Mesothelial cell of epicardium (in vitro differentiated cells): Measurements from ENCODE around the gene FAM50B. TPM values are rescaled to one million over a fixed set of nuclear protein-coding genes. Genes with fewer than 3 reads are reported as not detected.
A peak's percentile ranks its signal among the peaks of the same experiment; 100 is the strongest.

Experiments
- DNase-seq, 2 experiments: peaks; one replicate each; pipeline ENCODE4 v3.0.0; 2021; ENCODE audit warnings: low spot score in 2 of 2; ENCODE audit not compliant: unreplicated experiment in 2 of 2
- H3K27ac Mint-ChIP-seq: 2 replicates; pipeline ENCODE4 v1.8.0; 2021; ENCODE audit warnings: mixed read lengths
- H3K27me3 Mint-ChIP-seq: 2 replicates; pipeline ENCODE4 v1.8.0; 2021; ENCODE audit warnings: low read depth, mixed read lengths
- H3K36me3 Mint-ChIP-seq: 2 replicates; pipeline ENCODE4 v1.8.0; 2021; ENCODE audit warnings: mixed read lengths
- H3K4me1 Mint-ChIP-seq: 2 replicates; pipeline ENCODE4 v1.8.0; 2021; ENCODE audit warnings: mixed read lengths
- H3K4me3 Mint-ChIP-seq: 2 replicates; pipeline ENCODE4 v1.8.0; 2021; ENCODE audit warnings: mild to moderate bottlenecking, moderate library complexity, mixed read lengths
- H3K9me3 Mint-ChIP-seq: 2 replicates; pipeline ENCODE4 v1.8.0; 2021; ENCODE audit warnings: mixed read lengths
- total RNA-seq: library from RNA; stranded (reverse); gene quantifications from 3 replicates; pipeline ENCODE4 v1.2.1, GENCODE V29; 2021
- TF ChIP-seq, protein P1 (sequence below): fragments of 200-600 bp; sonication (generic); IDR thresholded peaks from one replicate; pipeline ENCODE4 v1.5.0; 2021; ENCODE audit warnings: antibody characterized with exemption; ENCODE audit not compliant: unreplicated experiment

The FAM50B gene
- total RNA-seq, 1 donor from 2014 or later: 7.0 TPM

GRCh38 chr6:3823671-3824070 is 25.5 kb upstream of the FAM50B start:
- H3K27me3 Mint-ChIP-seq: no peaks in the 10 kb centered on the region
- H3K36me3 Mint-ChIP-seq: no peaks in the 10 kb centered on the region
- H3K27ac Mint-ChIP-seq: peak overlapping the region; percentile 100
- peaks cover 50% of the 10 kb centered on the region for H3K4me1 Mint-ChIP-seq
- no peak overlapping the region for H3K4me3 Mint-ChIP-seq
- no peak for DNase-seq
- no peaks in the 10 kb centered on the region for H3K9me3 Mint-ChIP-seq
- TF ChIP-seq, protein P1, sequence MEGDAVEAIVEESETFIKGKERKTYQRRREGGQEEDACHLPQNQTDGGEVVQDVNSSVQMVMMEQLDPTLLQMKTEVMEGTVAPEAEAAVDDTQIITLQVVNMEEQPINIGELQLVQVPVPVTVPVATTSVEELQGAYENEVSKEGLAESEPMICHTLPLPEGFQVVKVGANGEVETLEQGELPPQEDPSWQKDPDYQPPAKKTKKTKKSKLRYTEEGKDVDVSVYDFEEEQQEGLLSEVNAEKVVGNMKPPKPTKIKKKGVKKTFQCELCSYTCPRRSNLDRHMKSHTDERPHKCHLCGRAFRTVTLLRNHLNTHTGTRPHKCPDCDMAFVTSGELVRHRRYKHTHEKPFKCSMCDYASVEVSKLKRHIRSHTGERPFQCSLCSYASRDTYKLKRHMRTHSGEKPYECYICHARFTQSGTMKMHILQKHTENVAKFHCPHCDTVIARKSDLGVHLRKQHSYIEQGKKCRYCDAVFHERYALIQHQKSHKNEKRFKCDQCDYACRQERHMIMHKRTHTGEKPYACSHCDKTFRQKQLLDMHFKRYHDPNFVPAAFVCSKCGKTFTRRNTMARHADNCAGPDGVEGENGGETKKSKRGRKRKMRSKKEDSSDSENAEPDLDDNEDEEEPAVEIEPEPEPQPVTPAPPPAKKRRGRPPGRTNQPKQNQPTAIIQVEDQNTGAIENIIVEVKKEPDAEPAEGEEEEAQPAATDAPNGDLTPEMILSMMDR: no peak

DNA sequence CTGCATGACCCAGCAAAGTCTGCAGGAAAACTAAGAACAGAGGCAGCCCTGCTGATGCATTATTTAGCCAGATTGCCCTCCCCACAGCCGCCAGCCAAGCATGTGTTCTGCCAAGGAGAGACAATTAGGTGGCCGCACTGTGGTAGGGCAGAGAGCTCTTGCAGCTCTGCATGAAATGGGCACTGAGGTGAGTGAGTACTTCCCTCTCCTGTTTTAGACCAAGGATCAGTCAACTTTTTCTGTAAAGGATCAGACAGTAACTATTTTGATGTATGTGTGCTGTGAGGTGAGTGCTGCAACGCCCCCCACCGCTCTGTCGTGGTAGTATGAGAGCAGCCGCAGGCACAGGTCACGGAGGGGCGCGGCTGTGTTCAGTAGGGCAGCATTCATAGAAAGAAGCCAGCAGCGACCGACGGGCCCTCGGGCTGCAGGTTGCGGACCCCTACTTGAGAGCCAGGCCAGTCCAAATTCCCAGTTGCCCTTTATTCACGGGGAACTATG is 23.8 kb upstream of the FAM50B start:
- TF ChIP-seq, protein P1: no peak
- peak overlapping the region; percentile 100 for H3K27ac Mint-ChIP-seq
- DNase-seq: no peak
- no peaks in the 10 kb centered on the region for H3K27me3 Mint-ChIP-seq
- peak overlapping the region; percentile 19 for H3K4me3 Mint-ChIP-seq
- no peaks in the 10 kb centered on the region for H3K9me3 Mint-ChIP-seq
- no peaks in the 10 kb centered on the region for H3K36me3 Mint-ChIP-seq
- peaks cover 35% of the 10 kb centered on the region for H3K4me1 Mint-ChIP-seq

GRCh38 chr6:3825851-3826581 is 23.2 kb upstream of the FAM50B start:
- peak; percentile 73 to 85 for DNase-seq
- Mint-ChIP-seq H3K4me1 (peaks cover 34% of the 10 kb centered on the region), H3K9me3 (no peaks in the 10 kb centered on the region), H3K36me3 (no peaks in the 10 kb centered on the region), H3K27me3 (no peaks in the 10 kb centered on the region), H3K4me3 (peak overlapping the region; percentile 19), H3K27ac (peak overlapping the region; percentile 100)
- TF ChIP-seq, protein P1: no peak

- H3K4me3 Mint-ChIP-seq: no peak overlapping the region
- H3K9me3 Mint-ChIP-seq: no peaks in the 10 kb centered on the region
- DNase-seq: no peak
- H3K4me1 Mint-ChIP-seq: peaks cover 24% of the 10 kb centered on the region
- H3K27ac Mint-ChIP-seq: peak overlapping the region; percentile 34
- TF ChIP-seq, protein P1: no peak
- no peaks in the 10 kb centered on the region for H3K36me3 Mint-ChIP-seq
- no peaks in the 10 kb centered on the region for H3K27me3 Mint-ChIP-seq
These were observed 19.9 kb upstream of the FAM50B start for GRCh38 chr6:3829285-3829684.

DNA sequence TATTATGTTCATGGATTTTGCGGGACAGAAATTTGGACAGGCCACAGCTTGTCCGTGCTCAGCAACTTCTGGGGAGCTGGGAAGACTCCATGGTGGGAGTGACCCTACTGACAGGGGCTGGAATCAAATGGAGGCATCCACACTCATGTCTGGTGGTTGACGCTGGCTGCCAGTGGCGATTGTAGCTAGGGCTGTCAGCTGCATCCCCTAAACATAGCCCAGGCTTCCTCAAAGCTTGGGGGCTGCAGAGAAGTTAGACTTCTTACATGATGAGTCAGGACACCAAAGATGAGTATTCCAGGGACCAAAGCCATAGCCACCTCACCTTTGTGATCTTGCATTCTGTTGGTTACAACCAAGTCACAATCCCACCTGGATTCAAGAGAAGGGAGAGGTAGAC is 18.4 kb upstream of the FAM50B start:
- Mint-ChIP-seq H3K27me3 (no peaks in the 10 kb centered on the region), H3K27ac (no peak overlapping the region), H3K4me3 (no peak overlapping the region), H3K9me3 (no peaks in the 10 kb centered on the region), H3K4me1 (peaks cover 15% of the 10 kb centered on the region), H3K36me3 (no peaks in the 10 kb centered on the region)
- no peak for DNase-seq
- TF ChIP-seq, protein P1: no peak
